K562 treated with DMSO at 1 percent for 4 hours (cell line): ENCODE data around the gene CA11. TPM values are rescaled to one million over a fixed set of nuclear protein-coding genes. Genes with fewer than 3 reads are reported as not detected.

Experiments
- total RNA-seq: library from RNA; unstranded; fragments of 300-600 nt; gene quantifications from 2 replicates; pipeline ENCODE4 v1.2.3, GENCODE V29; 2022; ENCODE audit not compliant: insufficient read depth

CA11 gene
- 10.3 and 27.1 TPM in 2 replicates for total RNA-seq

DNA sequence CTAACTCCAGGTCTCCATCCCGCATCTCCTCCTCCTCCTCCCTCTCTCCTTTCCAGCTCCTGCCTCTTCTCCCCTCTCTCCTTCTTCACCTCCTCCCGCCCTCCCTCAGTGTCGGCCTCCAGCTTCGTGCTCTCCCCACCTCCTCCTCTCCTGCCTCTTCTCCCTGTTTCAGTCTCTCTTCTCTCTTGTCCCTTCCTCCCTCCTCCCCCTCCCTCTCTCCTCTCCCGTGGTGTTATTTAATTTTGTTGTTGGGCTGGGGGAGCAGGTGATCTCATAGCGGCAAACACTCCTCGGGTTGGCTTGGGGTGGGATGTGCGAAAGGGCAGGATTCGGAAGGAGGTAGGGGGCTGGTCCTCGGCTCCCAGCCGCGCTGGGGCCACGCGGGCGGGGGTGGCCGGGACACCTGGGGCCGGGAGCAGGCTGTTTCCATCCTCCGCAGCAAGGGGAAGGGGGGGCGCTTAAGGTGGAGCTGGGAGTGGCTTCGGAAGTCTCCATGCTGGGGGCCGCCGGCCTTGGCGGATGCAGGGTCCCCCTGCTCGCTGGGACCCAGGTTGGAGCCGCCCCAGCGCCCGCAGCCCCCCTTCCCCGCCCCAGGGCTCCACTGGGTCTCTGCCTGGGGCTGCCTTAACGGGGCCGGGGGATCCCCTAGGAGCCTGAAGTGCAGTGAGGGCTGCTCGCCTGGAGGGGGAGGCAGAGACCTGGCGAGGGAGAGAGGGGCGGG lies at the start of gene CA11:
Gene CA11 (minus strand): TSS at position 187 of the 721 bp plus-strand sequence. CDS start 555 bp downstream, outside the sequence.

DNA sequence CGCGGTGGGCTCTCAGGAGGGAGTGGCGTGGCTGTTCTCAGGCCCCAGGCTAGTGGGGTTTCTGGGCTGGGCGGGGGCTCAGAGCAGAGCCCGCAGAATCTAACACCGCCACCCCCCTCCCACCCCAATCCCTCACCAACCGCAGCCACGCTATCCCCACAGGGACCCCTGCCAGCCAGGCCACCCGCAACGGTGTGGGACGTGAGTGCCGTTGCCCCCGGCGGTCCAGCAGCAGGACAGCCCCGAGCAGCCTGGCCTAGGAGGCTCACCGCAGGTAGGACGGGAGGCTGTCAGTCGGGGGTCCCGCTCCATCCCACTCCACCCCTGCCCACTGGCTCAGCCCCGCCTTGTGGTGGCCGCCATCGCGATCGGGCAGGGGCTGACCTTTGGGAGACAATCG lies 27.0 kb upstream of the CA11 start, which contains the start of gene NTN5:
Gene NTN5 (minus strand): TSS at position 24 of the 400 bp plus-strand sequence. CDS start 2,031 bp downstream, outside the sequence.

DNA sequence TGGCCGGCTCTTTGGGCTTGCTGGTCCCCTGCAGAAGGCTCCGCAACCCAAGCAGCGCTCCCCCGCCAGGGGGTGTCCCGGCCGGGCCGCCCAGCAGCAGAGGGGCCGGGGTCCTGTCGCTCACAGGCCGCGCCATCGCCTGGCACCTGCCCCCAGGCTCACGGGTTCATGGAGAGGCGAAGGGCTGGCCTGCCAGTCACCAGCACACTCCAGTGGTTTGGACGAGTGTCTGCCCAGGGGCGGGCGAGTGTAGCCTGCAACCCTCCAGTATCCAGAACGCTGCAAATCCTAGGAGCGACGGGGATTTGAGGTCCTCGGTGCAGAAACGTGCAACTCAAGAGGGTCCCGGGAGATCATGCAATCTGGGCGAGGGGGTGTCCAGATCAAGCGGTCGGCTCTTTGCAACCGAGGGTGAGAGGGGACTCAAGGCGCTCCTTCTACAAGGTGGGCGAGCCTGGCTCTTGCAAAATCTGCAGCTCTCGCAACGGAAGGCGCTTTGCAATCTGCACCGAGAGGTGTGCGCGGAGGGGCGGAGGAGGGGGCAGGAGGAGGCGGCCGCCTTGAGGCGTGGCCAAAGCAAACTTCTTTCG lies 9.0 kb downstream of the CA11 start, which contains the start of gene DBP:
Gene DBP (minus strand): TSS at position 521 of the 590 bp plus-strand sequence. CDS start 385 bp downstream, at position 136.

DNA sequence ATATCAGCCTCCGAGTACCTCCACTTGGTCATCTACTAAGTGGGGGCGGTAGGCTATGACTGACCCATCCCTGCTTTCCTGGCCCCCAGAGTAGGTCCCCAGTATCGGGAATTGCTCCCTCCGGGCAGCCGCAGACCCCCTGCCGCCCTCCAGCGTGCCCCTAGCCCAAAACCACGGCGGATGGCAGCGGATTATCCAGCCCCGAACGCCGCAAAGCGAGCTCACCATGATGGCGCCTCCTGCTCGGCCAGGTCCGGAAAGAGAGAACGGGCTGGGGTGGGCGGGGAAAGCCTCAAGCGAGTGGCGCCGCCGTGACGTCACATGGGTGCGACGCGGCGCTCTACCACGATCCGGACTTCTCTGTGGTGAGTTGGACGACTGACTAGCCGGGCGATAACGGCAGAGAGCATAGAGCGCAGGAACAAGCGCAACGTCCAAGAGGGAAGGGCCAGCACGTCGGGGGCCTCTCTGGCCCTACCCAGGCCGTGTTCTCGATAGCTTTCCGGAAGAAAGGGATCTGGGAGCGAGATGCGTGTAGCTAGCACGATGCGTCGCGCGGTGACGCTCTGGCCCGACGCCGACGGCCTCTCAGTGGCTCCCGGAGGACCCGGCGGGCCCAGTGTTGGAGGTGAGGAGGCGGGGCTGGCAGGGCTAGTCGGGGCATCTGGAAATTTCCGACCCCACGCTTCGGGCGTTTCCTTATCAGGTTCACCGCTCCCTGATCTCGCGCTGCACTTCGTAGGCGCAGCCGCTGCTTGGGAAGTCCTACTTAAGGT lies 26.9 kb downstream of the CA11 start, which contains the start of the genes RPL18 and SPHK2:
Gene RPL18 (minus strand): TSS at position 263 of the 776 bp plus-strand sequence. CDS start 35 bp downstream, at position 228.
Gene SPHK2 (plus strand): TSS at position 591 of the 776 bp plus-strand sequence. CDS start 1,009 bp downstream, outside the sequence.

DNA sequence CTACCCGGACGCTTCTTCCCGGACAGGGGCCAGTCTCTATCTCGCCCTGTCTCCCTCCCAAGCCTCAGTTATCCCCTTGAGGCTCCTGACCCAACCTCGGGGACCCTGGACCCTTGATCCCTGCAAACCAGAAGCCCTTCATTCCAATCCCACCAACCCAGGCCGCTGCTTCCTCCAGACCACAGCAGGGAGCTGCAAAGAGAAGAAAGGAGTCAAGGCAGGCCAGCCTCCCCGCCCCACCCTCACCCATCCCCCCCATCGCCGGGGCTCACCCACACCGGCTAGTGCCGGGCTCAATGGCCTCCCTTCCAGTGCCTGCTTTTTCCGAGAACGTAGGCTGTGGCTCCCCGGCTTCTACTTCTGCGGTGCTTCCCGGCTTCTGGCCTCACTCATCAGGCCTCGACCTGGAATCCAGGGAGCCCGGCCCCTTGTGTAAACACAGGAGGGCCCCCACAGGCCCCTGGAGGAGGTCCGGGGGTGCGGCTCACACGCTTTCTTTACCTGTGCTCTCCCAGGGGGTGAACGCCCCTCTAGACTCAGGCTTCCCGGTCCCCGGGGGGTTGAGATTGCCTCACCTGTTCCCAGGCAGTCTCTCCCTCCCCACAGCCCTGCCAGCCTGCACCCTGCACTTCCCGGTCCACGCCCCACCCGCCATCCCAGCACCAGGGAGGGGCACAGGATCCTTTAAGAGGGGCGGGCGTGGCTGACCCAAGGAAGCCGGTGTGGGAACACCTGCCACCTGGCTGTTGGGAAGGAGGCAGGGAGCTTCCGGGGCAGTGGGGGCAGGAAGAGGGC lies 31.4 kb downstream of the CA11 start, which contains the start of gene FAM83E:
Gene FAM83E (minus strand): TSS at position 641 of the 795 bp plus-strand sequence. CDS start 1,704 bp downstream, outside the sequence.

DNA sequence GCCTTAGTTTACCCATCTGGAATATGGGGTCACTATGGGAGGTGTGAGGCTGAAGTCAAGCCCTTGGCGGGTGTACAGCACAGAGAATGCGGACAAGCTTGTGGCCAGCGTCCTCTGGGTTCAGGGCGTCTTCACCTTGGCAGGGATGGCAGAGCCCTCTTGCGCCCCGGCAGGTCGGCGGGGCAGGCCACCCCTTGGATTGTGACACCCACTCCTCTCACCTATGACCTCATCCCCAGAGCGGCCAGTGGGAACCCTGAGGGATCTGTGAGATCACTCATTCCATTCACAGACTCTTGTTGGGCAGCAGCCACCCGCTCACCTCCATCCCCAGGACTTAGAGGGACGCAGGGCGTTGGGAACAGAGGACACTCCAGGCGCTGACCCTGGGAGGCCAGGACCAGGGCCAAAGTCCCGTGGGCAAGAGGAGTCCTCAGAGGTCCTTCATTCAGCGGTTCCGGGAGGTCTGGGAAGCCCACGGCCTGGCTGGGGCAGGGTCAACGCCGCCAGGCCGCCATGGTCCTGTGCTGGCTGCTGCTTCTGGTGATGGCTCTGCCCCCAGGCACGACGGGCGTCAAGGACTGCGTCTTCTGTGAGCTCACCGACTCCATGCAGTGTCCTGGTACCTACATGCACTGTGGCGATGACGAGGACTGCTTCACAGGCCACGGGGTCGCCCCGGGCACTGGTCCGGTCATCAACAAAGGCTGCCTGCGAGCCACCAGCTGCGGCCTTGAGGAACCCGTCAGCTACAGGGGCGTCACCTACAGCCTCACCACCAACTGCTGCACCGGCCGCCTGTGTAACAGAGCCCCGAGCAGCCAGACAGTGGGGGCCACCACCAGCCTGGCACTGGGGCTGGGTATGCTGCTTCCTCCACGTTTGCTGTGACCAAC lies 39.3 kb downstream of the CA11 start, which contains the start of gene SPACA4:
Gene SPACA4 (plus strand): TSS at position 280 of the 896 bp plus-strand sequence. CDS start 237 bp downstream, at position 517.

Other genes starting within 250 kb of the CA11 start
- 15.5 and 16.7 TPM in 2 replicates for gene GRWD1, start 200.2 kb downstream of the CA11 start, total RNA-seq
- 2.5 and 3.5 TPM in 2 replicates for gene KCNJ14, start 190.6 kb downstream of the CA11 start, total RNA-seq
- gene CYTH2, start 176.8 kb downstream of the CA11 start, total RNA-seq = 33.0 and 35.3 TPM in 2 replicates
- gene LMTK3, start 134.4 kb downstream of the CA11 start, total RNA-seq = 7.2 and 8.2 TPM in 2 replicates
- gene SULT2B1, start 94.0 kb downstream of the CA11 start, total RNA-seq = 1.7 and 1.9 TPM in 2 replicates
- not detected in 2 replicates for gene SPACA4, start 39.4 kb downstream of the CA11 start, total RNA-seq
- 1.7 and 2.8 TPM in 2 replicates for gene FAM83E, start 31.1 kb downstream of the CA11 start, total RNA-seq
- gene RPL18, start 27.0 kb downstream of the CA11 start, total RNA-seq = 5,295 and 5,517 TPM in 2 replicates
- gene SPHK2, start 26.7 kb downstream of the CA11 start, total RNA-seq = 3.9 and 7.1 TPM in 2 replicates
- 18.9 and 23.5 TPM in 2 replicates for gene DBP, start 8.8 kb downstream of the CA11 start, total RNA-seq
- gene NTN5, start 26.8 kb upstream of the CA11 start, total RNA-seq = 0.33 TPM in 1 of 2 replicates, not detected in the other
- not detected in 2 replicates for gene FUT2, start 49.8 kb upstream of the CA11 start, total RNA-seq
- gene MAMSTR, start 73.5 kb upstream of the CA11 start, total RNA-seq = 0.73 TPM in 1 of 2 replicates, not detected in the other
- gene RASIP1, start 94.4 kb upstream of the CA11 start, total RNA-seq = 6.5 and 7.8 TPM in 2 replicates
- 0.50 TPM in 1 of 2 replicates, not detected in the other for gene IZUMO1, start 100.7 kb upstream of the CA11 start, total RNA-seq
- gene FUT1, start 106.5 kb upstream of the CA11 start, total RNA-seq = 4.8 and 13.9 TPM in 2 replicates
- not detected in 2 replicates for gene FGF21, start 109.3 kb upstream of the CA11 start, total RNA-seq
- gene BCAT2, start 164.8 kb upstream of the CA11 start, total RNA-seq = 68.9 and 69.1 TPM in 2 replicates
- gene HSD17B14, start 190.3 kb upstream of the CA11 start, total RNA-seq = not detected in 2 replicates
- 17.1 and 25.9 TPM in 2 replicates for gene PLEKHA4, start 222.4 kb upstream of the CA11 start, total RNA-seq
- gene PPP1R15A, start 226.2 kb upstream of the CA11 start, total RNA-seq = 85.0 and 106 TPM in 2 replicates